Tibial artery (tissue), 4 donors: ENCODE data around the gene PAXIP1.

Source experiments
- DNase-seq, 2 donors: peaks; one replicate each; pipeline ENCODE4 v3.0.0-alpha.2; 2019
- H3K27ac ChIP-seq, 2 donors: fragments of 200-600 bp; sonication (generic) in 1 of 2; 1 replicate in 1 of 2; 2 replicates in 1 of 2; pipeline ENCODE4 v1.5.1; 2018 to 2019; ENCODE audit warnings: mild to moderate bottlenecking in 1 of 2
- H3K27me3 ChIP-seq, 2 donors: fragments of 200-600 bp; sonication (generic) in 1 of 2; one replicate each; pipeline versions ENCODE4 v1.5.1 to v1.6.0; 2016 to 2019
- H3K36me3 ChIP-seq, 3 donors: fragments of 200-600 bp; sonication (generic) in 2 of 3; one replicate each; pipeline ENCODE4 v1.5.1; 2016 to 2019; ENCODE audit warnings: mild to moderate bottlenecking in 2 of 3
- H3K4me1 ChIP-seq, 4 donors: fragments of 200-600 bp; sonication (generic) in 2 of 4; 1 replicate in 3 of 4; 2 replicates in 1 of 4; pipeline ENCODE4 v1.5.1; 2016 to 2019
- H3K4me3 ChIP-seq, 2 donors: fragments of 200-600 bp; sonication (generic) in 1 of 2; 1 replicate in 1 of 2; 2 replicates in 1 of 2; pipeline ENCODE4 v1.5.1; 2018 to 2019; ENCODE audit warnings: mild to moderate bottlenecking in 2 of 2
- H3K9me3 ChIP-seq, 3 donors: fragments of 200-600 bp; sonication (generic) in 1 of 3; one replicate each; pipeline ENCODE4 v1.5.1; 2016 to 2019
- CTCF ChIP-seq, 2 experiments: fragments of 200-600 bp in 1 of 2; fragments of 450-650 bp in 1 of 2; IDR thresholded peaks; one replicate each; pipeline ENCODE4 v1.5.1; 2017 to 2019; ENCODE audit warnings: antibody characterized with exemption in 2 of 2, mild to moderate bottlenecking in 1 of 2, moderate library complexity in 1 of 2
- intact Hi-C: fragments of 100-400 bp; cut with DNase I; formaldehyde crosslinking; loops from one replicate; pipeline ENCODE4 v1.15.0; 2023; ENCODE audit warnings: low total_unique reads

The PAXIP1 gene

GRCh38 chr7:154968336-154969001 is 34.5 kb downstream of the PAXIP1 start:
- Histone ChIP-seq H3K27me3 (no peaks in the 10 kb centered on the region), H3K27ac (no peak overlapping the region), H3K9me3 (no peaks in the 10 kb centered on the region), H3K36me3 (peaks cover 28 to 74% (median 54%) of the 10 kb centered on the region in 3 donors), H3K4me1 (no peaks in the 10 kb centered on the region), H3K4me3 (no peak overlapping the region)
- no peak for DNase-seq
- intact Hi-C loops: no loop called here
- no peak for TF ChIP-seq CTCF (IDR thresholded peaks at IDR 0.05)

GRCh38 chr7:154967401-154967955 is 35.4 kb downstream of the PAXIP1 start:
- no peak for TF ChIP-seq CTCF (IDR thresholded peaks at IDR 0.05)
- Histone ChIP-seq H3K4me3 (no peak overlapping the region), H3K9me3 (no peaks in the 10 kb centered on the region), H3K27me3 (no peaks in the 10 kb centered on the region), H3K36me3 (peaks cover 28 to 82% (median 60%) of the 10 kb centered on the region in 3 donors), H3K4me1 (no peaks in the 10 kb centered on the region), H3K27ac (no peak overlapping the region)
- intact Hi-C loops: no loop called here
- no peak for DNase-seq

- no peak overlapping the region for H3K4me3 ChIP-seq
- TF ChIP-seq CTCF (IDR thresholded peaks at IDR 0.05): no peak
- H3K27ac ChIP-seq: no peak overlapping the region
- no peak for DNase-seq
- no peaks in the 10 kb centered on the region for H3K4me1 ChIP-seq
- intact Hi-C loops: no loop called here
- H3K36me3 ChIP-seq: peaks cover 47 to 96% (median 71%) of the 10 kb centered on the region in 3 donors
- H3K9me3 ChIP-seq: no peaks in the 10 kb centered on the region
- no peaks in the 10 kb centered on the region for H3K27me3 ChIP-seq
These were observed 37.9 kb downstream of the PAXIP1 start for GRCh38 chr7:154965014-154965413.

- intact Hi-C loops: no loop called here
- H3K27me3 ChIP-seq: no peaks in the 10 kb centered on the region
- DNase-seq: no peak
- H3K27ac ChIP-seq: no peak overlapping the region
- H3K36me3 ChIP-seq: peaks cover 49 to 84% (median 57%) of the 10 kb centered on the region in 3 donors
- H3K9me3 ChIP-seq: no peaks in the 10 kb centered on the region
- TF ChIP-seq CTCF (IDR thresholded peaks at IDR 0.05): no peak
- no peaks in the 10 kb centered on the region for H3K4me1 ChIP-seq
- no peak overlapping the region for H3K4me3 ChIP-seq
These were observed 42.7 kb downstream of the PAXIP1 start for GRCh38 chr7:154960063-154960790.

GRCh38 chr7:154956427-154956826 is 46.5 kb downstream of the PAXIP1 start:
- no peaks in the 10 kb centered on the region for H3K27me3 ChIP-seq
- H3K9me3 ChIP-seq: no peaks in the 10 kb centered on the region
- peaks cover 52 to 85% (median 62%) of the 10 kb centered on the region in 3 donors for H3K36me3 ChIP-seq
- no peak for TF ChIP-seq CTCF (IDR thresholded peaks at IDR 0.05)
- H3K4me1 ChIP-seq: no peaks in the 10 kb centered on the region
- DNase-seq: no peak
- no peak overlapping the region for H3K27ac ChIP-seq
- intact Hi-C loops: no loop called here
- H3K4me3 ChIP-seq: no peak overlapping the region
